Measurements from ENCODE around the gene RAB6B. TPM values are rescaled to one million over a fixed set of nuclear protein-coding genes. Genes with fewer than 3 reads are reported as not detected.

Gene RAB6B
- total and polyA plus RNA-seq, 2 experiments from 2014 or later = 2.6 to 9.1 TPM

- no peaks in the 10 kb centered on the region for H3K9me2 ChIP-seq (replicated peaks; ENCODE audit: insufficient read depth)
- no peaks in the 10 kb centered on the region for H3K36me3 ChIP-seq (replicated peaks; ENCODE audit: insufficient read depth, low read depth)
- no peak overlapping the region for H3K27ac ChIP-seq
- no peaks in the 10 kb centered on the region for H3K27me3 ChIP-seq
- H3K4me1 ChIP-seq (ENCODE audit: insufficient read depth) = no peaks in the 10 kb centered on the region
- TF ChIP-seq, protein P1, sequence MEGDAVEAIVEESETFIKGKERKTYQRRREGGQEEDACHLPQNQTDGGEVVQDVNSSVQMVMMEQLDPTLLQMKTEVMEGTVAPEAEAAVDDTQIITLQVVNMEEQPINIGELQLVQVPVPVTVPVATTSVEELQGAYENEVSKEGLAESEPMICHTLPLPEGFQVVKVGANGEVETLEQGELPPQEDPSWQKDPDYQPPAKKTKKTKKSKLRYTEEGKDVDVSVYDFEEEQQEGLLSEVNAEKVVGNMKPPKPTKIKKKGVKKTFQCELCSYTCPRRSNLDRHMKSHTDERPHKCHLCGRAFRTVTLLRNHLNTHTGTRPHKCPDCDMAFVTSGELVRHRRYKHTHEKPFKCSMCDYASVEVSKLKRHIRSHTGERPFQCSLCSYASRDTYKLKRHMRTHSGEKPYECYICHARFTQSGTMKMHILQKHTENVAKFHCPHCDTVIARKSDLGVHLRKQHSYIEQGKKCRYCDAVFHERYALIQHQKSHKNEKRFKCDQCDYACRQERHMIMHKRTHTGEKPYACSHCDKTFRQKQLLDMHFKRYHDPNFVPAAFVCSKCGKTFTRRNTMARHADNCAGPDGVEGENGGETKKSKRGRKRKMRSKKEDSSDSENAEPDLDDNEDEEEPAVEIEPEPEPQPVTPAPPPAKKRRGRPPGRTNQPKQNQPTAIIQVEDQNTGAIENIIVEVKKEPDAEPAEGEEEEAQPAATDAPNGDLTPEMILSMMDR (IDR thresholded peaks at IDR 0.05; ENCODE audit: poor library complexity) = no peak
- TF ChIP-seq EZH2 (IDR thresholded peaks at IDR 0.05; ENCODE audit: borderline replicate concordance) = no peak
- TF ChIP-seq EZH2phosphoT487 (IDR thresholded peaks at IDR 0.05; ENCODE audit: low read depth, severe bottlenecking, unreplicated experiment) = no peak
- no peaks in the 10 kb centered on the region for H3K9me3 ChIP-seq (ENCODE audit: low read depth)
- no peak overlapping the region for H3K4me3 ChIP-seq
- H2AFZ ChIP-seq = no peak overlapping the region
- no peak overlapping the region for H3K4me2 ChIP-seq
- no peaks in the 10 kb centered on the region for H4K20me1 ChIP-seq (ENCODE audit: insufficient read depth, poor library complexity, severe bottlenecking)
- DNase-seq (ENCODE audit: low spot score) = no peak
- 97% methylated on average over 8 of the region's 9 CpGs for WGBS (ENCODE audit: low lambda C conversion rate, missing lambda C conversion rate)
- H3K79me2 ChIP-seq = no peaks in the 10 kb centered on the region
These were observed 55.5 kb downstream of the RAB6B start for GRCh38 chr3:133840055-133840737.

- TF ChIP-seq, protein P1 (IDR thresholded peaks at IDR 0.05; ENCODE audit: poor library complexity) = no peak
- TF ChIP-seq EZH2 (IDR thresholded peaks at IDR 0.05; ENCODE audit: borderline replicate concordance) (no peak), EZH2phosphoT487 (IDR thresholded peaks at IDR 0.05; ENCODE audit: low read depth, severe bottlenecking, unreplicated experiment) (no peak)
- H3K4me2 ChIP-seq = no peak overlapping the region
- no peak overlapping the region for H3K27ac ChIP-seq
- H3K9me2 ChIP-seq (replicated peaks; ENCODE audit: insufficient read depth) = no peaks in the 10 kb centered on the region
- WGBS (ENCODE audit: low lambda C conversion rate, missing lambda C conversion rate) = 89% methylated on average over 12 of the region's 12 CpGs
- H3K27me3 ChIP-seq = no peaks in the 10 kb centered on the region
- DNase-seq (ENCODE audit: low spot score) = no peak
- H4K20me1 ChIP-seq (ENCODE audit: insufficient read depth, poor library complexity, severe bottlenecking) = no peaks in the 10 kb centered on the region
- no peaks in the 10 kb centered on the region for H3K4me1 ChIP-seq (ENCODE audit: insufficient read depth)
- H3K4me3 ChIP-seq = no peak overlapping the region
- H3K36me3 ChIP-seq (replicated peaks; ENCODE audit: insufficient read depth, low read depth) = no peaks in the 10 kb centered on the region
- no peaks in the 10 kb centered on the region for H3K79me2 ChIP-seq
- no peaks in the 10 kb centered on the region for H3K9me3 ChIP-seq (ENCODE audit: low read depth)
- no peak overlapping the region for H2AFZ ChIP-seq
These were observed 56.5 kb downstream of the RAB6B start for GRCh38 chr3:133838916-133839800.

GRCh38 chr3:133838296-133838789, 57.3 kb downstream of the RAB6B start:
- TF ChIP-seq EZH2phosphoT487 (IDR thresholded peaks at IDR 0.05; ENCODE audit: low read depth, severe bottlenecking, unreplicated experiment) = no peak
- TF ChIP-seq, protein P1 (IDR thresholded peaks at IDR 0.05; ENCODE audit: poor library complexity) = no peak
- no peak for TF ChIP-seq EZH2 (IDR thresholded peaks at IDR 0.05; ENCODE audit: borderline replicate concordance)
- H4K20me1 ChIP-seq (ENCODE audit: insufficient read depth, poor library complexity, severe bottlenecking) = no peaks in the 10 kb centered on the region
- H3K27ac ChIP-seq = no peak overlapping the region
- no peak overlapping the region for H3K4me2 ChIP-seq
- H3K79me2 ChIP-seq = no peaks in the 10 kb centered on the region
- H3K27me3 ChIP-seq = no peaks in the 10 kb centered on the region
- no peaks in the 10 kb centered on the region for H3K9me2 ChIP-seq (replicated peaks; ENCODE audit: insufficient read depth)
- H3K36me3 ChIP-seq (replicated peaks; ENCODE audit: insufficient read depth, low read depth) = no peaks in the 10 kb centered on the region
- H3K9me3 ChIP-seq (ENCODE audit: low read depth) = no peaks in the 10 kb centered on the region
- no peak overlapping the region for H3K4me3 ChIP-seq
- no peak overlapping the region for H2AFZ ChIP-seq
- H3K4me1 ChIP-seq (ENCODE audit: insufficient read depth) = no peaks in the 10 kb centered on the region
- DNase-seq (ENCODE audit: low spot score) = no peak
- WGBS (ENCODE audit: low lambda C conversion rate, missing lambda C conversion rate) = 89% methylated on average over 4 of the region's 4 CpGs
